Eye (tissue), 1 donor: ENCODE measurements around the gene OR5W2.
"Not testable (repeated sequence)": the region's sequence is repeated elsewhere in the genome, so short reads cannot be mapped to it uniquely, and the experiment has no call there.

Experiments used
- DNase-seq: peaks from one replicate; pipeline ENCODE4 v3.0.0-alpha.2; 2015

OR5W2 gene

GRCh38 chr11:55914482-55914881, at the start of gene OR5W2:
TSS of gene OR5W2 (minus strand) at chr11:55914582. CDS start at chr11:55914582, 0 bp downstream.
- no peak for DNase-seq

- DNase-seq = no peak
Measured at GRCh38 chr11:55956521-55956920, 42.1 kb upstream of the OR5W2 start.

GRCh38 chr11:55949330-55949729, 34.9 kb upstream of the OR5W2 start:
- no peak for DNase-seq

- peak; percentile 68 for DNase-seq
Measured at GRCh38 chr11:55942785-55943392, 28.5 kb upstream of the OR5W2 start.

- no peak for DNase-seq
Measured at GRCh38 chr11:55936300-55936699, 21.9 kb upstream of the OR5W2 start, which contains the start of gene OR5I1. TSS of gene OR5I1 (minus strand) at chr11:55936400. CDS start at chr11:55936400, 0 bp downstream.

GRCh38 chr11:55920537-55920936, 6.2 kb upstream of the OR5W2 start:
- DNase-seq = no peak

GRCh38 chr11:55902308-55902707, 12.1 kb downstream of the OR5W2 start:
- no peak for DNase-seq

GRCh38 chr11:55895216-55895615, 19.2 kb downstream of the OR5W2 start:
- DNase-seq = no peak

GRCh38 chr11:55885481-55885880, 28.9 kb downstream of the OR5W2 start:
- DNase-seq = not testable (repeated sequence)

GRCh38 chr11:55884995-55885394, 29.4 kb downstream of the OR5W2 start:
- DNase-seq = not testable (repeated sequence)

GRCh38 chr11:55882997-55883396, 31.4 kb downstream of the OR5W2 start, which contains the start of gene TRIM51:
TSS of gene TRIM51 (plus strand) at chr11:55883297. CDS start at chr11:55885429, 2,132 bp downstream.
- not testable (repeated sequence) for DNase-seq

- DNase-seq = not testable (repeated sequence)
Measured at GRCh38 chr11:55873146-55873545, 41.2 kb downstream of the OR5W2 start.

- DNase-seq = not testable (repeated sequence)
Measured at GRCh38 chr11:55872731-55873130, 41.7 kb downstream of the OR5W2 start.

- DNase-seq = not testable (repeated sequence)
Measured at GRCh38 chr11:55867354-55867753, 47.0 kb downstream of the OR5W2 start.
